Inferior parietal cortex (tissue), 1 donor: Measurements from ENCODE around the gene FAM131B.
"Not testable (repeated sequence)": the region's sequence is repeated elsewhere in the genome, so short reads cannot be mapped to it uniquely, and the experiment has no call there.

Source experiments
- DNase-seq: peaks from one replicate; pipeline ENCODE4 v3.0.0-alpha.2; 2016; ENCODE audit errors: extremely low spot score

The FAM131B gene

GRCh38 chr7:143362131-143363015, at the start of gene FAM131B:
FAM131B (minus strand) TSS chr7:143362713; CDS start chr7:143362603, 110 bp downstream.
- no peak for DNase-seq

GRCh38 chr7:143411976-143412708, 49.6 kb upstream of the FAM131B start:
- no peak for DNase-seq

- DNase-seq, result no peak
Measured at GRCh38 chr7:143410521-143411004, 48.0 kb upstream of the FAM131B start.

GRCh38 chr7:143408686-143409561, 46.4 kb upstream of the FAM131B start, which contains the start of gene EPHA1:
EPHA1 (minus strand) TSS chr7:143408856; CDS start chr7:143408805, 51 bp downstream.
- no peak for DNase-seq

- DNase-seq, result no peak
Measured at GRCh38 chr7:143408252-143408685, 45.8 kb upstream of the FAM131B start.

GRCh38 chr7:143407287-143408251, 45.1 kb upstream of the FAM131B start:
- no peak for DNase-seq

- DNase-seq, result no peak
Measured at GRCh38 chr7:143406002-143406357, 43.5 kb upstream of the FAM131B start.

- DNase-seq, result no peak
Measured at GRCh38 chr7:143405173-143406001, 42.9 kb upstream of the FAM131B start.

- not testable (repeated sequence) for DNase-seq
Measured at GRCh38 chr7:143402233-143402632, 39.7 kb upstream of the FAM131B start.

GRCh38 chr7:143401265-143401664, 38.8 kb upstream of the FAM131B start:
- no peak for DNase-seq

- no peak for DNase-seq
Measured at GRCh38 chr7:143399642-143400041, 37.1 kb upstream of the FAM131B start.

- DNase-seq, result no peak
Measured at GRCh38 chr7:143399151-143399550, 36.6 kb upstream of the FAM131B start.

GRCh38 chr7:143398616-143399015, 36.1 kb upstream of the FAM131B start:
- no peak for DNase-seq

GRCh38 chr7:143397710-143398530, 35.4 kb upstream of the FAM131B start:
- no peak for DNase-seq

- no peak for DNase-seq
Measured at GRCh38 chr7:143396625-143397556, 34.4 kb upstream of the FAM131B start.

GRCh38 chr7:143396182-143396581, 33.7 kb upstream of the FAM131B start:
- no peak for DNase-seq
